Common myeloid progenitor, CD34-positive (primary cell): ENCODE results near the gene ZNF644.

Source experiments
- CTCF ChIA-PET: fragments of 350-600 bp; sonication (Branson Sonifier 250); formaldehyde crosslinking; loops from one replicate; lab custom pipeline; 2021; ENCODE audit warnings: antibody characterized with exemption; lab: Charles Lee
- POLR2A ChIA-PET: fragments of 350-600 bp; sonication (Branson Sonifier 250); formaldehyde crosslinking; loops from one replicate; lab custom pipeline; 2021; ENCODE audit warnings: antibody characterized with exemption; lab: Charles Lee
- DNase-seq, 3 donors: peaks; one replicate each; pipeline versions ENCODE4 v3.0.0 to v3.0.0-alpha.2; 2013
- H3K27ac ChIP-seq, 2 experiments: 1 replicate in 1 of 2; 2 replicates in 1 of 2; pipeline ENCODE4 v1.7.0; 2013; ENCODE audit warnings: inconsistent platforms in 2 of 2, low read length in 2 of 2, mild to moderate bottlenecking in 2 of 2, low read depth in 1 of 2, moderate library complexity in 1 of 2; ENCODE audit not compliant: severe bottlenecking in 2 of 2, insufficient read depth in 1 of 2, poor library complexity in 1 of 2
- H3K27me3 ChIP-seq, 5 experiments: replicated peaks in 2 of 5; 1 replicate in 3 of 5; 2 replicates in 2 of 5; pipeline versions ENCODE4 v1.6.1 to v1.7.0; 2013; ENCODE audit warnings: low read length in 4 of 5, mild to moderate bottlenecking in 2 of 5, moderate library complexity in 2 of 5, inconsistent platforms in 1 of 5; ENCODE audit not compliant: insufficient read depth in 5 of 5, control insufficient read depth in 4 of 5
- H3K36me3 ChIP-seq, 4 experiments: 1 replicate in 2 of 4; 2 replicates in 2 of 4; pipeline versions ENCODE4 v1.6.1 to v1.7.0; 2013; ENCODE audit warnings: low read length in 3 of 4, control low read depth in 1 of 4, mild to moderate bottlenecking in 1 of 4; ENCODE audit not compliant: control insufficient read depth in 4 of 4, insufficient read depth in 4 of 4
- H3K4me1 ChIP-seq, 4 experiments: 1 replicate in 3 of 4; 2 replicates in 1 of 4; pipeline versions ENCODE4 v1.6.1 to v1.7.1; 2013; ENCODE audit warnings: low read length in 3 of 4, mild to moderate bottlenecking in 3 of 4, control low read depth in 1 of 4, inconsistent platforms in 1 of 4, moderate library complexity in 1 of 4; ENCODE audit not compliant: control insufficient read depth in 4 of 4, insufficient read depth in 4 of 4; ENCODE audit errors: control extremely low read depth in 1 of 4
- H3K4me3 ChIP-seq, 7 experiments: 1 replicate in 4 of 7; 2 replicates in 3 of 7; pipeline versions ENCODE4 v1.5.1 to v1.7.0; 2013; ENCODE audit warnings: mild to moderate bottlenecking in 7 of 7, low read length in 6 of 7, moderate library complexity in 6 of 7, inconsistent platforms in 2 of 7, low read depth in 2 of 7, control low read depth in 1 of 7; ENCODE audit not compliant: insufficient read depth in 4 of 7, control insufficient read depth in 1 of 7; ENCODE audit errors: extremely low read depth in 1 of 7
- H3K9me3 ChIP-seq, 5 experiments: 1 replicate in 4 of 5; 2 replicates in 1 of 5; pipeline versions ENCODE4 v1.6.1 to v1.7.1; 2013; ENCODE audit warnings: low read length in 4 of 5, mild to moderate bottlenecking in 2 of 5, inconsistent platforms in 1 of 5, low read depth in 1 of 5, moderate library complexity in 1 of 5; ENCODE audit not compliant: control insufficient read depth in 4 of 5, insufficient read depth in 2 of 5; ENCODE audit errors: control extremely low read depth in 1 of 5
- WGBS: methylation state at CpG from one replicate; pipeline ENCODE4 v1.1.5; 2013; ENCODE audit not compliant: insufficient coverage; 5-methylcytosine and 5-hydroxymethylcytosine counted together

Gene ZNF644

GRCh38 chr1:90973897-90974798, 47.7 kb downstream of the ZNF644 start:
- H3K4me3 ChIP-seq: no peak overlapping the region
- no peaks in the 10 kb centered on the region for H3K27me3 ChIP-seq
- ChIA-PET POLR2A (no interaction called here), CTCF (interaction anchor here (1.4 kb wide), 1 partner anchor 191 kb away, joined by 4 read pairs; no protein-coding TSS in a partner anchor)
- H3K9me3 ChIP-seq: peaks cover 0 to 4% (median 0%) of the 10 kb centered on the region in 5 experiments
- H3K27ac ChIP-seq: no peak overlapping the region
- H3K4me1 ChIP-seq: no peaks in the 10 kb centered on the region
- 98% methylated on average over 5 of the region's 5 CpGs for WGBS
- peaks cover 5 to 31% (median 22%) of the 10 kb centered on the region in 4 experiments for H3K36me3 ChIP-seq
- DNase-seq: peak in 2 of 3 donors; percentile 22 to 34

DNA sequence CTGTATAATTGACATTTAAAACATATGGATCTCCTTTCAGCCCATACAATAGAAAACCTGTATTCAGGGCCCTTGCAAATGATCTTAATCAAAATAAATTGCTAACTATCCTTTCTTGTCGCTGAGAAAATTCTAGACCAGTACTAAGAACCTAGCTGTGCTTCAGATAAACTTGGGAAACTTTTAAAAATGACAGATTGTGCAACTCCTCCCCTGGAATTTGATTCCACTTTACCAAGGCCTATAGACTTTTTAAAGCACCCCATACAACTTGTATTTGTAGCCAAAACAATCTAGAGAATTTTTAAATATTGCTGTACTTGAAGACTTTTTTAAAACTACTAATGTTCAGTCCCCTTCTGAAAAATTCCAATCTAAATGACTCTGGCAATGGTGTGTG, 51.6 kb downstream of the ZNF644 start:
- WGBS: 100% methylated on average over 1 of the region's 1 CpG
- Histone ChIP-seq H3K4me3 (no peak overlapping the region), H3K36me3 (peaks cover 0 to 18% (median 15%) of the 10 kb centered on the region in 4 experiments), H3K27ac (no peak overlapping the region), H3K27me3 (no peaks in the 10 kb centered on the region), H3K4me1 (no peaks in the 10 kb centered on the region), H3K9me3 (peaks cover 0 to 4% (median 0%) of the 10 kb centered on the region in 5 experiments)
- ChIA-PET CTCF (no interaction called here), POLR2A (no interaction called here)
- no peak for DNase-seq

GRCh38 chr1:90969241-90969640, 52.6 kb downstream of the ZNF644 start:
- no peak overlapping the region for H3K4me3 ChIP-seq
- peaks cover 0 to 18% (median 16%) of the 10 kb centered on the region in 4 experiments for H3K36me3 ChIP-seq
- DNase-seq: no peak
- H3K4me1 ChIP-seq: no peaks in the 10 kb centered on the region
- ChIA-PET CTCF (no interaction called here), POLR2A (no interaction called here)
- WGBS: 100% methylated on average over 1 of the region's 3 CpGs
- H3K27ac ChIP-seq: no peak overlapping the region
- H3K9me3 ChIP-seq: peaks cover 0 to 4% (median 0%) of the 10 kb centered on the region in 5 experiments
- H3K27me3 ChIP-seq: no peaks in the 10 kb centered on the region

- peak; percentile 16 to 32 (median 31) for DNase-seq
- ChIA-PET CTCF (interaction anchor here (0.6 to 1.1 kb wide), 7 partner anchors 29 to 1260 kb away, joined by 3 read pairs; no protein-coding TSS in a partner anchor), POLR2A (no interaction called here)
- WGBS: no CpG with 5 or more reads among the region's 1 CpG
- Histone ChIP-seq H3K27me3 (no peaks in the 10 kb centered on the region), H3K4me1 (no peaks in the 10 kb centered on the region), H3K4me3 (no peak overlapping the region), H3K27ac (no peak overlapping the region), H3K36me3 (peaks cover 0 to 19% (median 7%) of the 10 kb centered on the region in 4 experiments), H3K9me3 (peaks cover 0 to 7% (median 2%) of the 10 kb centered on the region in 5 experiments)
Measured at GRCh38 chr1:90964444-90965035, 57.3 kb downstream of the ZNF644 start.

GRCh38 chr1:90963651-90964050, 58.2 kb downstream of the ZNF644 start:
- H3K4me3 ChIP-seq: no peak overlapping the region
- H3K9me3 ChIP-seq: peaks cover 0 to 12% (median 3%) of the 10 kb centered on the region in 5 experiments
- peaks cover 0 to 18% (median 11%) of the 10 kb centered on the region in 4 experiments for H3K36me3 ChIP-seq
- H3K27me3 ChIP-seq: no peaks in the 10 kb centered on the region
- H3K4me1 ChIP-seq: no peaks in the 10 kb centered on the region
- no peak for DNase-seq
- CTCF ChIA-PET: interaction anchor here (1.2 kb wide), 1 partner anchor 244 kb away, joined by 3 read pairs; no protein-coding TSS in a partner anchor
- WGBS: no CpG with 5 or more reads among the region's 1 CpG
- POLR2A ChIA-PET: no interaction called here
- no peak overlapping the region for H3K27ac ChIP-seq

GRCh38 chr1:90963236-90963635, 58.6 kb downstream of the ZNF644 start:
- H3K27ac ChIP-seq: no peak overlapping the region
- ChIA-PET POLR2A (no interaction called here), CTCF (interaction anchor here (1.2 kb wide), 1 partner anchor 244 kb away, joined by 3 read pairs; no protein-coding TSS in a partner anchor)
- no peaks in the 10 kb centered on the region for H3K27me3 ChIP-seq
- H3K9me3 ChIP-seq: peaks cover 0 to 15% (median 7%) of the 10 kb centered on the region in 5 experiments
- no peaks in the 10 kb centered on the region for H3K4me1 ChIP-seq
- peaks cover 0 to 21% (median 15%) of the 10 kb centered on the region in 4 experiments for H3K36me3 ChIP-seq
- H3K4me3 ChIP-seq: no peak overlapping the region
- WGBS: no CpG with 5 or more reads among the region's 2 CpGs
- DNase-seq: no peak
